Neuronal stem cell (in vitro differentiated cells): ENCODE data around the gene PEMT.

Experiments
- DNase-seq: peaks from one replicate; pipeline ENCODE4 v3.0.0-alpha.2; 2013; ENCODE audit warnings: low spot score
- H2AFZ ChIP-seq: one replicate; pipeline ENCODE4 v1.6.1; 2013; ENCODE audit warnings: mild to moderate bottlenecking, low read length, inconsistent platforms
- H2AK5ac ChIP-seq: 2 replicates; pipeline ENCODE4 v1.6.1; 2013; ENCODE audit warnings: low read depth, mild to moderate bottlenecking, inconsistent platforms, low read length, moderate library complexity, mixed read lengths
- H2BK120ac ChIP-seq: 2 replicates; pipeline ENCODE4 v1.6.1; 2013; ENCODE audit warnings: low read depth, mild to moderate bottlenecking, inconsistent platforms, low read length, moderate library complexity, mixed read lengths
- H2BK12ac ChIP-seq: one replicate; pipeline ENCODE4 v1.6.1; 2013; ENCODE audit warnings: low read length, inconsistent platforms
- H2BK15ac ChIP-seq: 2 replicates; pipeline ENCODE4 v1.6.1; 2013; ENCODE audit warnings: mild to moderate bottlenecking, low read length, inconsistent platforms, mixed read lengths
- H2BK5ac ChIP-seq: one replicate; pipeline ENCODE4 v1.6.1; 2013; ENCODE audit warnings: inconsistent platforms, mild to moderate bottlenecking, low read length, moderate library complexity
- H3K14ac ChIP-seq: one replicate; pipeline ENCODE4 v1.6.1; 2013; ENCODE audit warnings: low read length, inconsistent platforms
- H3K18ac ChIP-seq: 2 replicates; pipeline ENCODE4 v1.6.1; 2013; ENCODE audit warnings: low read length, inconsistent platforms
- H3K23ac ChIP-seq: 2 replicates; pipeline ENCODE4 v1.6.1; 2013; ENCODE audit warnings: low read depth, mild to moderate bottlenecking, mixed read lengths, low read length, inconsistent platforms; ENCODE audit not compliant: poor library complexity
- H3K27ac ChIP-seq: replicated peaks from 3 replicates; pipeline ENCODE4 v1.5.1; 2013; ENCODE audit warnings: low read length, inconsistent platforms
- H3K27me3 ChIP-seq, 3 experiments: 2 replicates each; pipeline ENCODE4 v1.6.1; 2013; ENCODE audit warnings: low read length in 3 of 3, mild to moderate bottlenecking in 2 of 3, inconsistent platforms in 1 of 3, low read depth in 1 of 3, mixed read lengths in 1 of 3, moderate library complexity in 1 of 3; ENCODE audit not compliant: control insufficient read depth in 3 of 3, insufficient read depth in 3 of 3
- H3K36me3 ChIP-seq, 2 donors: replicated peaks in 1 of 2; 2 replicates each; pipeline ENCODE4 v1.6.1; 2013; ENCODE audit warnings: low read length in 2 of 2; ENCODE audit not compliant: control insufficient read depth in 2 of 2, insufficient read depth in 2 of 2
- H3K4ac ChIP-seq: 2 replicates; pipeline ENCODE4 v1.6.1; 2013; ENCODE audit warnings: inconsistent platforms, mild to moderate bottlenecking, low read length, moderate library complexity
- H3K4me1 ChIP-seq, 2 donors: 1 replicate in 1 of 2; 2 replicates in 1 of 2; pipeline ENCODE4 v1.6.1; 2013; ENCODE audit warnings: low read length in 2 of 2, low read depth in 1 of 2; ENCODE audit not compliant: control insufficient read depth in 2 of 2, insufficient read depth in 1 of 2
- H3K4me2 ChIP-seq: one replicate; pipeline ENCODE4 v1.6.1; 2013; ENCODE audit warnings: mild to moderate bottlenecking, low read length, inconsistent platforms; ENCODE audit not compliant: insufficient read depth, poor library complexity, severe bottlenecking
- H3K4me3 ChIP-seq, 2 donors: 2 replicates each; pipeline ENCODE4 v1.5.1; 2013; ENCODE audit warnings: low read length in 2 of 2, mild to moderate bottlenecking in 2 of 2, inconsistent platforms in 1 of 2, moderate library complexity in 1 of 2
- H3K79me1 ChIP-seq: one replicate; pipeline ENCODE4 v1.6.1; 2013; ENCODE audit warnings: low read depth, mild to moderate bottlenecking, inconsistent platforms, low read length, moderate library complexity
- H3K9ac ChIP-seq: one replicate; pipeline ENCODE4 v1.6.1; 2013; ENCODE audit warnings: mild to moderate bottlenecking, low read depth, low read length, inconsistent platforms; ENCODE audit not compliant: poor library complexity
- H3K9me3 ChIP-seq, 2 donors: replicated peaks in 1 of 2; 2 replicates each; pipeline versions ENCODE3 to v1.6.1; 2013; ENCODE audit warnings: low read length in 2 of 2, mild to moderate bottlenecking in 2 of 2, inconsistent platforms in 1 of 2, low read depth in 1 of 2, mixed read lengths in 1 of 2, moderate library complexity in 1 of 2; ENCODE audit not compliant: control insufficient read depth in 2 of 2, insufficient read depth in 1 of 2
- H4K8ac ChIP-seq: one replicate; pipeline ENCODE4 v1.6.1; 2013; ENCODE audit warnings: low read depth, mild to moderate bottlenecking, inconsistent platforms, low read length, moderate library complexity
- H4K91ac ChIP-seq: one replicate; pipeline ENCODE4 v1.6.1; 2013; ENCODE audit warnings: low read length, low read depth, mild to moderate bottlenecking, inconsistent platforms; ENCODE audit not compliant: poor library complexity
- WGBS, 2 donors: extraction: QIAGEN DNeasy Blood & Tissue Kit; methylation state at CpG; one replicate each; pipeline ENCODE4 v1.1.7; 2013; ENCODE audit warnings: missing lambda C conversion rate in 2 of 2, mixed read lengths in 1 of 2; ENCODE audit not compliant: insufficient read length in 2 of 2, insufficient replicate concordance in 1 of 2; ENCODE audit errors: extremely low coverage in 2 of 2; 5-methylcytosine and 5-hydroxymethylcytosine counted together

PEMT gene

DNA sequence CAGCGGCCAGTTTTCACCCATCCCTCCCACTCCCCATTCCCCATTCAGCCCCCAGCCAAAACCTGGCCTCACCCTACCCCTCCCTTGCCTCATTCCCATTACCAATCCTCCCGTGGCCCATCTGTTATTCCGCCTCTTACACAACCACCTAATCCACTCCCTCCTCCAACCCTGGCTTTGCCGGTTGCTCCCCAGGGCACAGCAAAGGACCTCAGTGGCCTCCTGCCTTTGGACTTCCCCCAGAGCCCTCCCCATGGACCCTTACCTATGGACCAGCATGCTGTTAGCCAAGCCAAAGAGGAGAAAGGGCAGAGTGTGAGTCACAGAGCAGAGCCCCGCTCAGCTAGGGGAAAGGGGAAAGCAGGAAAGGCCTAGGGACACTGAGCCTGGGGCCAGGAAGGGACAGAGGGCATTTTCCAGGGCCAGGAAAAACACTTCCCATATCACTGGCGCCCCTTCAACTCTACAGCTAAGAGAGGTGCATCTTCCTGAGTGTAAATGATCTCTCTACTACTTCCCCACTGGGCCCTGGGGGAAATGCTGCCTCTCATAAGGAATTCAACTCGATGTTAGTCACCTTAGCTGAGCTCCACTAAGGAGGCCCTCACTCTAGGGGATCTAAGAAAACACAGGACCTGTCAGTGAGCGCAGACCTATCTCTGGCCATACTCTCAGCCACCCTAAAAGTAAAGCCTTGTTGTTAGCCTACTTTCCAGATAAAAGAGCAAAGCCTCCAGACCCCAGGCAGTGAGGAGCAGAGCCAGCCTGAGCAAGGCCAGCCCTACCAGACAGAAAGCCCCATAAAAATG lies 10.6 kb downstream of the PEMT start:
- Histone ChIP-seq H3K4ac (no peak overlapping the region), H3K27me3 (no peaks in the 10 kb centered on the region), H3K79me1 (peaks cover 7% of the 10 kb centered on the region), H2BK120ac (no peak overlapping the region), H3K4me1 (no peaks in the 10 kb centered on the region), H3K4me2 (no peak overlapping the region), H2BK12ac (no peak overlapping the region), H2BK15ac (no peak overlapping the region), H3K18ac (peak overlapping the region; percentile 25), H4K91ac (no peak overlapping the region), H3K36me3 (peaks cover 6 to 8% of the 10 kb centered on the region in 2 donors), H3K23ac (no peak overlapping the region), H2BK5ac (no peak overlapping the region), H4K8ac (no peak overlapping the region), H3K9ac (no peak overlapping the region), H3K9me3 (no peaks in the 10 kb centered on the region), H3K14ac (no peak overlapping the region), H3K27ac (no peak overlapping the region), H2AK5ac (no peak overlapping the region), H2AFZ (no peak overlapping the region), H3K4me3 (no peak overlapping the region)
- no peak for DNase-seq
- 100% methylated on average over 2 of the region's 8 CpGs; no CpG with 5 or more reads in 1 of the 2 donors for WGBS, 2 donors

DNA sequence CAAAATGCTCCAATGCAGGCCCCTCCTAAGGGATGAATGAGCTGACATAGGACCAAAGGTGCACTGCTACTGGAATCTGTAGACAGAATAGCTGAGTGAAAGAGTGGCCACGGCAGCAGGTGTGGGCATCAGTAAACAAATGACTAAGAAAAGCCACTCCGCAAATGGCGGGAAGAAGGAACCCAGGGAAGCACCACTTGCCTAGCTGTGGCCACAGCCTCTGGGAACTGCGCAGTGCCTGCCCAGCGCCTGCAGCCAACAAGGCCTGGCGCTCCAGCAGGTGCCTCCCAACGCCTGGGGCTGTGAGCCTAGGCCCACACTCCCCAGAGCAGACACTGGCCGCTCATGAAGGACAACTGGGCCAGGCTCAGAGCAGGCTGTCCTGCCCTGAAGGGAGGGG lies 11.8 kb downstream of the PEMT start:
- H3K36me3 ChIP-seq, result peaks cover 9 to 13% of the 10 kb centered on the region in 2 donors
- H3K4ac ChIP-seq, result no peak overlapping the region
- H2BK15ac ChIP-seq, result no peak overlapping the region
- H3K79me1 ChIP-seq, result peaks cover 5% of the 10 kb centered on the region
- no CpG with 5 or more reads among the region's 8 CpGs for WGBS, 2 donors
- H3K9me3 ChIP-seq, result no peaks in the 10 kb centered on the region
- H3K4me1 ChIP-seq, result no peaks in the 10 kb centered on the region
- H2AK5ac ChIP-seq, result no peak overlapping the region
- no peak overlapping the region for H3K23ac ChIP-seq
- H3K9ac ChIP-seq, result no peak overlapping the region
- peak overlapping the region; percentile 41 for H3K18ac ChIP-seq
- H2BK120ac ChIP-seq, result no peak overlapping the region
- no peaks in the 10 kb centered on the region for H3K27me3 ChIP-seq
- DNase-seq, result no peak
- H4K91ac ChIP-seq, result no peak overlapping the region
- no peak overlapping the region for H4K8ac ChIP-seq
- no peak overlapping the region for H3K4me3 ChIP-seq
- no peak overlapping the region for H3K4me2 ChIP-seq
- H2BK5ac ChIP-seq, result peak overlapping the region; percentile 35
- H2AFZ ChIP-seq, result no peak overlapping the region
- no peak overlapping the region for H3K14ac ChIP-seq
- no peak overlapping the region for H3K27ac ChIP-seq
- no peak overlapping the region for H2BK12ac ChIP-seq

DNA sequence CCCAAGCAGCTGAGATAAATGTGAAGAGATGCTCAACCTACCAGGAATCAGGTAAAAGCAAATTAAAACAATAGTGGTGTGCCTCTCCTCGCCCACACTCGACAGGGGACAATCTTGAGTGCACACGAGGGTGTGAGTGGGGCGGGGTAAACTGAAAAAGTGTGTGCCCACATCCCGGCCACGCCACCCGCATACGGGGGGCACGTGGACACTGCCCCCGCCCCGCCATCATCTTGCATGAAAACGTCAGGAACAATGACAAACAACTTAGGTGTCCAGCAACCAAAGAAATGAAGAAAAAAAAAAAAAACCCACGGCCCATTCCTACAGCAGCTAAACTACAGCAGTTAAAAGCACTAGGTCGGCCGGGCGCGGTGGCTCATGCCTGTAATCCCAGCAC lies 14.1 kb downstream of the PEMT start:
- H2BK5ac ChIP-seq, result no peak overlapping the region
- H3K27me3 ChIP-seq, result no peaks in the 10 kb centered on the region
- H3K4me3 ChIP-seq, result no peak overlapping the region
- no peaks in the 10 kb centered on the region for H3K9me3 ChIP-seq
- no peaks in the 10 kb centered on the region for H3K4me1 ChIP-seq
- no peak overlapping the region for H3K23ac ChIP-seq
- no peak overlapping the region for H3K9ac ChIP-seq
- no peak overlapping the region for H2AFZ ChIP-seq
- WGBS, 2 donors, result no CpG with 5 or more reads among the region's 17 CpGs
- H4K8ac ChIP-seq, result no peak overlapping the region
- H2BK12ac ChIP-seq, result no peak overlapping the region
- peaks cover 8 to 13% of the 10 kb centered on the region in 2 donors for H3K36me3 ChIP-seq
- H3K79me1 ChIP-seq, result peaks cover 4% of the 10 kb centered on the region
- no peak overlapping the region for H2BK120ac ChIP-seq
- no peak overlapping the region for H3K4me2 ChIP-seq
- no peak overlapping the region for H3K14ac ChIP-seq
- no peak overlapping the region for H2AK5ac ChIP-seq
- no peak overlapping the region for H3K18ac ChIP-seq
- no peak overlapping the region for H4K91ac ChIP-seq
- no peak for DNase-seq
- H3K4ac ChIP-seq, result no peak overlapping the region
- H3K27ac ChIP-seq, result no peak overlapping the region
- H2BK15ac ChIP-seq, result no peak overlapping the region

DNA sequence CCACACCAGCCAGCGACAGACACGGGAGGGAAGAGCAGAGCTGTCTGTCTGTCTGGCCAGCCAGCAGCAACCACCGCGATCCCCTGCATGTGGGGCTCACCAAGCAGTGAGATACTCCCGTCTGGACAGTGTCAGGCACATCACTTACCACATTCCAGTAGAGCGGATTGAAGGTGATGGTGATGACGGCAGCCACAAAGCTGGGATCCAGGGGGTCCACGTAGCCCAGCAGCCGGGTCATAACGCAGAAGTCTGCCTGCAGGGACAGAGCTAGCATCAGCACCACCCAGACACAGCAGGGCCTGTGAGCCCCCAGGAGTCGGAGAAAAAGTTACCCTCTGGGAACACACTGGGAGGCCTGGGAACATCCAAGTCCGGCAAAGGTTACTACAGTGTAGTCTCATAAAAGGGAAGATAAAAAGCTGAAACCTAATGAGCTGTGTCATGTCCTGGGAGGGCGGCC lies 14.7 kb downstream of the PEMT start:
- Histone ChIP-seq H3K4me1 (no peaks in the 10 kb centered on the region), H3K9me3 (no peaks in the 10 kb centered on the region)
- no CpG with 5 or more reads among the region's 13 CpGs for WGBS, 2 donors

More for the DNA sequence above, 14.7 kb downstream of the PEMT start:
- H2AK5ac ChIP-seq, result no peak overlapping the region
- no peak overlapping the region for H3K4ac ChIP-seq
- no peak overlapping the region for H3K9ac ChIP-seq
- no peak overlapping the region for H2BK15ac ChIP-seq
- H3K36me3 ChIP-seq, result peaks cover 8 to 13% of the 10 kb centered on the region in 2 donors
- H4K91ac ChIP-seq, result no peak overlapping the region
- H2BK5ac ChIP-seq, result no peak overlapping the region
- H3K18ac ChIP-seq, result no peak overlapping the region
- no peak overlapping the region for H2AFZ ChIP-seq
- no peak overlapping the region for H2BK120ac ChIP-seq
- H3K27me3 ChIP-seq, result no peaks in the 10 kb centered on the region
- no peak for DNase-seq
- H3K4me2 ChIP-seq, result no peak overlapping the region
- no peak overlapping the region for H4K8ac ChIP-seq
- no peak overlapping the region for H3K14ac ChIP-seq
- H3K27ac ChIP-seq, result no peak overlapping the region
- H3K79me1 ChIP-seq, result peaks cover 4% of the 10 kb centered on the region
- peak overlapping the region; percentile 59 for H3K23ac ChIP-seq
- H2BK12ac ChIP-seq, result no peak overlapping the region
- H3K4me3 ChIP-seq, result no peak overlapping the region
